MM.1S (cell line): ENCODE data around the gene BRWD1.

Experiments used
- CTCF ChIP-seq: fragments of 300-600 bp; sonication (generic); IDR thresholded peaks from 2 replicates; pipeline ENCODE4 v1.5.1; 2016; ENCODE audit warnings: antibody characterized with exemption, low read length, mixed read lengths
- EZH2 ChIP-seq: fragments of 300-600 bp; sonication (generic); optimal IDR thresholded peaks from 2 replicates; pipeline ENCODE3; 2017; ENCODE audit warnings: low read depth, mild to moderate bottlenecking, antibody characterized with exemption, low read length, mixed read lengths

- no peak for TF ChIP-seq CTCF
- no peak for TF ChIP-seq EZH2
Observed at GRCh38 chr21:39307466-39307865, 6.0 kb downstream of the BRWD1 start.
